GM19452 (cell line): Measurements from ENCODE around the gene PPP1R1B.

Experiments used
- ATAC-seq: cut with Tn5 transposase; IDR thresholded peaks from one replicate; pipeline ENCODE4 v1.9.1; 2021; ENCODE audit not compliant: unreplicated experiment

PPP1R1B gene

GRCh38 chr17:39679521-39680192, 52.9 kb downstream of the PPP1R1B start:
- ATAC-seq: no peak

GRCh38 chr17:39683295-39683939, 56.7 kb downstream of the PPP1R1B start:
- ATAC-seq: no peak

GRCh38 chr17:39684369-39685192, 57.8 kb downstream of the PPP1R1B start:
- no peak for ATAC-seq
